Retina (tissue), 1 donor: ENCODE data around the gene SF3B2.
"Not testable (repeated sequence)": the region's sequence is repeated elsewhere in the genome, so short reads cannot be mapped to it uniquely, and the experiment has no call there.

ENCODE experiments used
- DNase-seq: peaks from one replicate; pipeline ENCODE4 v3.0.0-alpha.2; 2016

SF3B2 gene

DNA sequence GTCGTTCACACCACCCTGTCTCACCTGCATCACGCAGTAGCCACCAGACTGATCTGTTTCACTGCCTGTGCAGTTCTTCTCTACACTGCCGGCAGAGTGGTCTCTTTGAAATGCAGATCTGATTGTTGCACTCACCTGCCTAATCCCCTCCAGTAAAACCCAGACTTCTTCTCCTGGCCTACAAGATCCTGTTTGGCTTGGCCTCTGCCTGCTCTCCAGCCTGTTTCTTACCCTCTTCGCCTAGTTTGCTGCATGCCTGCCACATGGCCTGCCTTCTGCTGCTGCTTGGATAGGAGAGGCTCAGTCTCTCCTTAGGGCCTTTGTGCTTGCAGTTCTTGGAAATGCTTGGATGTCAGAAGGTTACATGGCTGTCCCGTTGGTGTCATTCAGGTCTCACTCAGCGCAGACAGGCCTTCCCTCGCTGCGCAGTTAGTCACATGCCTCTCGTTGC lies 59.9 kb downstream of the SF3B2 start:
- DNase-seq = no peak

DNA sequence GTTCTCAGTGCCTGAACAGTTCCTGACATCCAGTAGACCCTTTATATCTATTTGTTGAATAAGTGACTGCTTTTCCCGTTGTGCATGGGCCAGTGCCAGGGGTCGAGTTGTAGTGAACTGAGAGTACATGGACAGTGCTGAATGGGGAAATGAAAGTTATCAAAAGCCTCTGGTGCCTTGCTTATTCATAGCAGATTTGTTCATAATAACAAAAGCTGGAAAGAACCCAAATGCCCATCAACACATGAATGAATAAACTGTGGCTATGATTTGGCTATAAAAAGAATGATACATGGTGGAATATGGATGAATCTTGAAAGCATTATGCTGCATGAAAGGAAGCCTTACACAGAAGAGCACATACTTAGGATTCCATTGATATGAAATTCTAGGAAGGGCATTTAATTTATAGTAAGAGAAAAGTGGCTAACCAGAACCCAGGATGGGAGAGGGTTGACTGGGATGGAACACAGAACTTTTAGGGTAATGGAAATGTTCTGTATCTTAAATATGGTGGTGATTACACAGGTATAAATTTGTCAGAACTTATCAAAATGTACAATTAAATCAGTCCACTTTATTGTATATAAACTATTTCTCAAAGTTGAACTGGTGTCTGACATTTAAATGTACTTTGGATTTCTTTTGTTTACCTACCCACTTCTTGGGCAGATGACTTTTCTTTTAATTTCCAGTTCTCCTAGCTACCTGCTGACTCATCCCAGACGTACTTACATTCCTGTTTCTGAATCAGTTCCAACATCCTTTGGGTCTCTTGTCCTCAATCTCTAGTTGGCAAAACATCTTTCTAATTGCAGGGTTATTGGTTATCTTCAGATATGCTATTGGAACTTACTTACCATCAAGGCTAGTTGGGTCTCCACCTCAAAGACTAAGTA lies 60.7 kb downstream of the SF3B2 start:
- DNase-seq = no peak

DNA sequence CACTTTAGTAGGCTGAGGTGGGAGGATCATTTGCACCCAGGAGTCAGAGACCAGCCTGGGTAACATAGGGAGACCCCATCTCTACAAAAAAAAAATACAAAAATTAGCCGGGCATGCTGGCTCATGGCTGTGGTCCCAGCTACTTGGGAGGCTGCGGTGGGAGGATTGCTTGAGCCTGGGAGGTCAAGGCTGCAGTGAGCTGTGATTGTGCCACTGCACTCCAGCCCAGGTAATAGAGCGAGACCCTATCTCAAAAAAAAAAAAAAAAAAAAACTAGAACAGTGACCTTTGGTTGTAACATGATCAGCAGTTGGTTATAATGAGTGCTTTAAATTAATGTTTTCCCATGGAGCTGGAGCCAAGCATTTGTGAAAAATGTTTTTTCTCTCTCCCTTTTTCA lies 62.8 kb downstream of the SF3B2 start:
- not testable (repeated sequence) for DNase-seq

DNA sequence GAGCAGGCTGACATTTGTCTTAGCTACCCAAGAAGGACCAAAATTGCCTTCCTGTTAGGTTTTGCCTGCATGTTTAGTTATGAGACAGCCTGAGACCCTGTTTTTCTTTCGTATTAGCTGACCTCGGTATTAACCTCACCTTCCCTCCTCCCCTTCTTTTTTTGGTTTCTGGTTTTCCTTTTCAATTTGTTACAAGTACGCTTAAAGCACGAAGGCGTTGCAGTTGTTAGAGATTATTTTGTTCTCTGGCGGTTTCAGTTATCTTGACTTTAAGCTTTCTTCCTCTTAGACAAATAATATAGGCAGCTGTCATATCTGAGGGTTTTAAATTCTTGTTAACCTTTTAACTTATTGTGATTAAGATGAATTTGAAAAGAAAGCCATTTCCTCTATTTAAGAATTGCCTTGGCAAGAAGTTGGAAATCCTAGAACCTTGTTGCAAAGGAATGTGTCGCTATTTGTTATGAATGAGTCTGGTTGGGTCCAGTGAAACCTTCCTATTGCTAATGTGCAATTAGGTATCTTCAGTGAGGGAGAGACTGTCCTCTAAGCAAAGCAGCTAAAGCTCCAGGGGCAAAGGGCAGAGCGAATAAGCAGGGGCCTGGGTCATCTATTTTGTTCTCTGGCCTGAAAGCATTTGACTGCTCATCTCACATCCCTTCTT lies 63.6 kb downstream of the SF3B2 start:
- no peak for DNase-seq

DNA sequence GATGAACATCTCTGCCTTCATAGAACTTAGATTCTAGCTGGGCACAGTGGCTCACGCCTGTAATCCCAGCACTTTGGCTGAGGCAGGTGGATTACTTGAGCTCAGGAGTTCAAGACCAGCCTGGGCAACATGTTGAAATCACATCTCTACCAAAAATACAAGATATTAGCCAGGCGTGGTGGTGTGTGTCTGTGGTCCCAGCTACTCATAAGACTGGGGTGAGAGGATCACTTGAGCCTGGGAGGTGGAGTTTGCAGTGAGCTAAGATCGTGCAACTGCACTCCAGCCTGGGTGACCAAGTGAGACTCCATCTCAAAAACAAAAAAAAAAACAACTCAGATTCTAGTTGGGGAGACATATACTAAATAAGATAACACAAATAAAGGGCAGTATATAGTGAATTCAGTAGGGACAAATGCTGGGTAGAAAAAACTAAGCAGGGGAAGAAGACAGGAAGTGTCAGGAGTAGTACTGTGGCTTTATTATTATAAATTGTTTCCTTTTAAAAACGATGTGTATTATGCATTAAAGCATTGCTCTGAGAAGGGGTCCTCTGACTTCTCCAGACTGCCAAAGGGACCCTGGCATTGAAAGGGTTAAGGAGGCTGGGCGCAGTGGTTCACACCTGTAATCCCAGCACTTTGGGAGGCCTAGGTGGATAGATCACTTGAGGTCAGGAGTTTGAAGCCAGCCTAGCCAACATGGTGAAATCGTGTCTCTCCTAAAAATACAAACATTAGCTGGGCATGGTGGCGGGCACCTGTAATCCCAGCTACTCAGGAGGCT lies 64.6 kb downstream of the SF3B2 start:
- no peak for DNase-seq

DNA sequence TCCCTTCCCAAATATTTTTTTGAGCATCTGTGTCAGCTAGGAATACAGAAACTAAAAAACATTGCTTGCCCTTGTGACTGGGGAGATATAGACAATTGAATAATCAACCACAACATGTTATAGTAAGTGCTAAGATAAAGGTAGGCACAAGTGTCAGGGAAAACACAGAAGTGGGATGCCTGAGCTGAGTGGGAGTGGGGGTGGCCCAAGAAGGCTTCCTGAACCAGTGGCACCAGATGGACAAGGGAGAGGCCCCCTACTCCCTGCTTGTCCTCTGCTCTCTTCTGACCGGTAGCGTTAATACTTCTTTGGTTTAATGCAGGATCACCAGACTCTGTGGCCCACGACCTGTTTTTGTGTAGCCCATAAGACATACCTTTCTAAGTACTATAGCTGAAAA lies 66.7 kb downstream of the SF3B2 start:
- DNase-seq = no peak
